SK-N-SH (cell line): ENCODE measurements around the gene TRPM3. TPM values are rescaled to one million over a fixed set of nuclear protein-coding genes. Genes with fewer than 3 reads are reported as not detected.

Experiments used
- CTCF ChIA-PET: fragments of 300-600, 350-600 bp; formaldehyde crosslinking; extraction: SDS; loops from one replicate; lab custom pipeline; 2021; lab: Yijun Ruan, JAX
- POLR2A ChIA-PET: fragments of 350-600 bp; sonication (Branson Sonifier 250); formaldehyde crosslinking; extraction: SDS; loops from one replicate; lab custom pipeline; 2020; ENCODE audit warnings: antibody characterized with exemption, inconsistent platforms; lab: Yijun Ruan, JAX
- DNase-seq: peaks from one replicate; pipeline ENCODE4 v3.0.0; 2012
- H2AFZ ChIP-seq: fragments of 200-600 bp; sonication (generic); 2 replicates; pipeline ENCODE4 v1.8.1; 2016; ENCODE audit warnings: antibody characterized with exemption, mild to moderate bottlenecking, low read depth
- H3F3A ChIP-seq: fragments of 200-600 bp; sonication (generic); replicated peaks from 2 replicates; pipeline ENCODE3; 2016; ENCODE audit warnings: antibody characterized with exemption, mild to moderate bottlenecking; ENCODE audit not compliant: insufficient read depth
- H3K27ac ChIP-seq, 2 experiments: fragments of 200-500 bp in 1 of 2; fragments of 200-600 bp in 1 of 2; sonication (Bioruptor generic) in 1 of 2; sonication (generic), shearing (Covaris generic) in 1 of 2; 2 replicates each; pipeline versions ENCODE4 v1.5.1 to v1.6.1; 2014 to 2016; ENCODE audit warnings: low read depth in 2 of 2, inconsistent platforms in 1 of 2, low read length in 1 of 2, mild to moderate bottlenecking in 1 of 2, mixed read lengths in 1 of 2
- H3K27me3 ChIP-seq: fragments of 200-600 bp; sonication (generic), shearing (Covaris generic); 2 replicates; pipeline ENCODE4 v1.6.1; 2016; ENCODE audit warnings: mixed run types; ENCODE audit not compliant: insufficient read depth
- H3K36me3 ChIP-seq, 2 experiments: fragments of 200-500 bp in 1 of 2; fragments of 200-600 bp in 1 of 2; sonication (Bioruptor generic) in 1 of 2; sonication (generic) in 1 of 2; replicated peaks in 1 of 2; 2 replicates each; pipeline versions ENCODE3 to v1.5.1; 2014 to 2016; ENCODE audit warnings: low read length in 1 of 2, mild to moderate bottlenecking in 1 of 2; ENCODE audit not compliant: insufficient read depth in 2 of 2, control insufficient read depth in 1 of 2
- H3K4me1 ChIP-seq, 2 experiments: fragments of 200-500 bp in 1 of 2; fragments of 200-600 bp in 1 of 2; sonication (Bioruptor generic) in 1 of 2; sonication (generic), shearing (Covaris generic) in 1 of 2; 2 replicates each; pipeline versions ENCODE4 v1.5.1 to v1.6.1; 2014 to 2016; ENCODE audit warnings: low read depth in 1 of 2, low read length in 1 of 2, mixed run types in 1 of 2; ENCODE audit not compliant: insufficient read depth in 2 of 2, control insufficient read depth in 1 of 2
- H3K4me2 ChIP-seq: fragments of 200-600 bp; sonication (generic), shearing (Covaris generic); 2 replicates; pipeline ENCODE4 v1.6.1; 2017; ENCODE audit warnings: mixed run types
- H3K4me3 ChIP-seq, 2 experiments: fragments of 200-500 bp in 1 of 2; fragments of 200-600 bp in 1 of 2; sonication (Bioruptor generic) in 1 of 2; sonication (generic), shearing (Covaris generic) in 1 of 2; 2 replicates each; pipeline versions ENCODE4 v1.5.1 to v1.8.1; 2014 to 2016; ENCODE audit warnings: low read depth in 2 of 2, inconsistent platforms in 1 of 2, low read length in 1 of 2, mild to moderate bottlenecking in 1 of 2, mixed read lengths in 1 of 2, moderate library complexity in 1 of 2
- H3K79me2 ChIP-seq: fragments of 200-600 bp; sonication (generic); 2 replicates; pipeline ENCODE4 v1.8.1; 2017; ENCODE audit warnings: mild to moderate bottlenecking; ENCODE audit not compliant: insufficient read depth
- H3K9ac ChIP-seq: fragments of 200-600 bp; sonication (generic); 2 replicates; pipeline ENCODE4 v1.6.1; 2017; ENCODE audit warnings: mixed run types
- H3K9me2 ChIP-seq: fragments of 200-600 bp; sonication (generic); 2 replicates; pipeline ENCODE4 v1.6.1; 2017; ENCODE audit warnings: mixed run types
- H3K9me3 ChIP-seq: fragments of 200-600 bp; sonication (generic); 2 replicates; pipeline ENCODE4 v1.6.1; 2017; ENCODE audit warnings: mixed run types, mild to moderate bottlenecking, moderate library complexity
- H4K20me1 ChIP-seq: fragments of 200-600 bp; sonication (generic); 2 replicates; pipeline ENCODE4 v1.6.1; 2017; ENCODE audit warnings: mild to moderate bottlenecking, mixed run types; ENCODE audit not compliant: insufficient read depth
- CHD2 ChIP-seq: fragments of 150-350 bp; IDR thresholded peaks from 2 replicates; pipeline ENCODE4 v1.6.1; 2018; ENCODE audit warnings: low read length; ENCODE audit not compliant: partially characterized antibody
- EP300 ChIP-seq, 2 experiments: IDR thresholded peaks; 2 replicates each; pipeline versions ENCODE4 v1.4.0 to v1.6.1; 2012; ENCODE audit warnings: borderline replicate concordance in 1 of 2, low read depth in 1 of 2, low read length in 1 of 2
- FOSL2 ChIP-seq: IDR thresholded peaks from 2 replicates; pipeline ENCODE4 v1.4.0; 2012; ENCODE audit warnings: low read depth, mild to moderate bottlenecking, moderate library complexity, borderline replicate concordance
- FOXJ3 ChIP-seq: sonication (generic); formaldehyde crosslinking; IDR thresholded peaks from 2 replicates; pipeline ENCODE4 v1.5.1; 2020; ENCODE audit warnings: mild to moderate bottlenecking, missing genetic modification reagents
- GABPA ChIP-seq: IDR thresholded peaks from 2 replicates; pipeline ENCODE4 v1.4.0; 2012; ENCODE audit warnings: low read depth, mild to moderate bottlenecking
- MXI1 ChIP-seq: IDR thresholded peaks from 2 replicates; pipeline ENCODE4 v1.6.1; 2012; ENCODE audit warnings: mild to moderate bottlenecking, low read depth, low read length, improper control_type of control experiment
- NRF1 ChIP-seq: IDR thresholded peaks from 2 replicates; pipeline ENCODE4 v1.6.1; 2012; ENCODE audit warnings: low read depth, mild to moderate bottlenecking, low read length
- POLR2AphosphoS5 ChIP-seq: IDR thresholded peaks from 2 replicates; pipeline ENCODE4 v1.6.1; 2012; ENCODE audit warnings: low read depth, low read length
- RAD21 ChIP-seq: IDR thresholded peaks from 2 replicates; pipeline ENCODE4 v1.6.1; 2012; ENCODE audit warnings: mild to moderate bottlenecking, low read length
- TAF1 ChIP-seq: IDR thresholded peaks from 2 replicates; pipeline ENCODE4 v1.6.1; 2012; ENCODE audit warnings: low read depth, mild to moderate bottlenecking, low read length, moderate library complexity, borderline replicate concordance
- TCF12 ChIP-seq: IDR thresholded peaks from 2 replicates; pipeline ENCODE4 v1.4.0; 2012
- YY1 ChIP-seq: IDR thresholded peaks from 2 replicates; pipeline ENCODE4 v1.4.0; 2012; ENCODE audit warnings: low read depth, mild to moderate bottlenecking
- WGBS: methylation state at CpG from one replicate; pipeline ENCODE4 v1.1.6; 2017; ENCODE audit warnings: low lambda C conversion rate; 5-methylcytosine and 5-hydroxymethylcytosine counted together
- polyA plus RNA-seq, 3 experiments: library from polyadenylated mRNA; depleted of rRNA; stranded (reverse); fragments of >200 nt; gene quantifications; 2 replicates each; pipeline ENCODE4 v1.2.3, GENCODE V29; 2012
- TF ChIP-seq, protein P1 (sequence below): IDR thresholded peaks from 2 replicates; pipeline ENCODE4; 2012

TRPM3 gene
- polyA plus RNA-seq, 1 of the 3 experiments (the other 2 are of a cell fraction) = not detected

DNA sequence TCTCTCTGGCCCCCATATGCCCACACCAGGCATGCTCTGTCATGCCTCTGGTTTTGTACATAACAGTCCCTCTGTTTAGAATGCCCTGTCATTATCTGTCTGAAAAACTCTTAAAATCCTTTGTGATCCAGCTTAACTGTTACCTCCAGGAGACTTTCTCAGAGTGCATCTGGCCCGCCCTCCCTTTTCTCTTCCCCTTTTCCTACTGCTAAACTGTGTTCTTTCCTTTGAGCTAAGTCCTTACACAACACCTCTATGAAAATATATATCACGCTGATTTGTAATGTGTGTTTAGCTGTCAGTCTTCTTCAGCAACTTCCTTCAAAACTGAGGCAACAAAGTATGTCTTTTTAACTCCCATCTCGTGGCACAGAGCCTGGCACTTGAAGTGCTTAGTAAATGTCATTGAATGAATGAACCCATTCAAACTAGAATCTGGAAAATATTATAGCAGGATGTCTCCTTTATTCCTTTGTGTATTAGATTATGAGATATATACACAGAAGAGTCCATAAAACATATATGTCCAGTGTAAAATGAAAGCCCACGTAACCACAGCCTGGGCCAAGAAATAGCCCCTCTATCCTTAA, 540.7 kb downstream of the TRPM3 start:
- H3K27me3 ChIP-seq = no peaks in the 10 kb centered on the region
- H3K4me2 ChIP-seq = no peak overlapping the region
- ChIA-PET CTCF (interaction anchor here (1.5 to 2.1 kb wide), 3 partner anchors 10 to 22 kb away, joined by 3 to 5 read pairs (median 5); no protein-coding TSS in a partner anchor), POLR2A (no interaction called here)
- no peaks in the 10 kb centered on the region for H4K20me1 ChIP-seq
- DNase-seq = no peak
- H3K9me3 ChIP-seq = no peaks in the 10 kb centered on the region
- peaks cover 5% of the 10 kb centered on the region for H3F3A ChIP-seq
- no peaks in the 10 kb centered on the region for H3K36me3 ChIP-seq
- no peak overlapping the region for H3K9ac ChIP-seq
- H3K4me1 ChIP-seq = peaks cover 0 to 10% of the 10 kb centered on the region in 2 experiments; a peak in 2 of 4 replicates
- H2AFZ ChIP-seq = no peak overlapping the region
- peak overlapping the region in 1 of 2 experiments; percentile 2; a peak in 1 of 4 replicates for H3K27ac ChIP-seq
- H3K4me3 ChIP-seq = no peak overlapping the region
- WGBS = 67% methylated on average over 3 of the region's 4 CpGs
- no peaks in the 10 kb centered on the region for H3K9me2 ChIP-seq
- no peaks in the 10 kb centered on the region for H3K79me2 ChIP-seq
- no peak for TF ChIP-seq RAD21
- no peak for TF ChIP-seq YY1

DNA sequence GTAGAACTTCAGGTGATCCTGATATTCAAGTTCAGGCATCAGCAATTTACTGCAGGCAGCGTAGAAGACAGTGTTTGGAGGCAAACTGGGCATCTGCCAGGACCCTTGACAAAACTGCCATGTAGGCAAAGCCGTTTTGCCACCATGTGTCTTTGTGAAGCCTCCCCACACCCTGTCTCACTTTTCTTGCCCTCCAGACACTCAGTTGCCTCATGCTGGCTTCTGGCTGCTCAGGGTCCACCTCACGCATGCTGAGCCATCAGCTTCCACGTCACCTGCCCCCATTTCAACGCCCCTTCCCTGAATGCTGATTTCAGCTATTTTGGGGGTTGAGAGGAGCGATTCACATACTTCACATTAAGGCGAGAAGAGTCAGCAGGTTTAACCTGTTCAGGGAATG, 541.7 kb downstream of the TRPM3 start:
- H3K4me2 ChIP-seq = no peak overlapping the region
- no peaks in the 10 kb centered on the region for H3K27me3 ChIP-seq
- no peak overlapping the region for H2AFZ ChIP-seq
- no peak for DNase-seq
- peaks cover 0 to 10% of the 10 kb centered on the region in 2 experiments; a peak in 2 of 4 replicates for H3K4me1 ChIP-seq
- no peak overlapping the region for H3K27ac ChIP-seq
- H3K9me2 ChIP-seq = no peaks in the 10 kb centered on the region
- H3F3A ChIP-seq = peaks cover 7% of the 10 kb centered on the region
- H3K79me2 ChIP-seq = no peaks in the 10 kb centered on the region
- ChIA-PET CTCF (interaction anchor here (0.6 to 2.1 kb wide), 4 partner anchors 11 to 35 kb away, joined by 3 to 5 read pairs (median 4); no protein-coding TSS in a partner anchor), POLR2A (no interaction called here)
- no peaks in the 10 kb centered on the region for H3K36me3 ChIP-seq
- H3K9ac ChIP-seq = no peak overlapping the region
- no peaks in the 10 kb centered on the region for H3K9me3 ChIP-seq
- 78% methylated on average over 7 of the region's 7 CpGs for WGBS
- H3K4me3 ChIP-seq = no peak overlapping the region
- no peaks in the 10 kb centered on the region for H4K20me1 ChIP-seq
- TF ChIP-seq TAF1 = no peak
- TF ChIP-seq YY1 = no peak
- TF ChIP-seq FOXJ3 (CRISPR knock-in tag) = no peak
- TF ChIP-seq EP300 (IDR thresholded peaks at IDR 0.05; ENCODE audit: borderline replicate concordance in 1 of 2, low read depth in 1 of 2, low read length in 1 of 2) = no peak

DNA sequence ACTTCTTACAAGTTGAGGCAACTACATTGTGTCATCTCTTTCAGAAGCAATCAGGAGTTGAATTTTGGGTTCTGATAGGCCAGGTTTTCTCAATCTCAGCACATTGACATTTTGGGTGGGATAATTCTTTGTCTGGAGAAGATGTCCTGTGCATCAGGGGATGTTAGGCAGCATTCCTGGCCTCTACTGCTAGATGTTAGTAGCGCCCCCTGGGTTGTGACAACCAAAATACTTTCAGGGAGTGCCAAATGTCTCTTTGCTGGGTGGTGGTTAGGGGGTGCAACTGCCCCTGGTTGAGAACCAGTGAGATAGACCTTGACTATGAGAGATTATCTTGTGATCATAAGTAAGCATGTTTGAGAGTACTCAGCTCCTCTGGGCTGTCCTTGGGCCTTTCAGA, 542.7 kb downstream of the TRPM3 start:
- no peak for DNase-seq
- H3F3A ChIP-seq = peaks cover 14% of the 10 kb centered on the region
- no peak overlapping the region for H3K27ac ChIP-seq
- H3K27me3 ChIP-seq = no peaks in the 10 kb centered on the region
- H3K79me2 ChIP-seq = no peaks in the 10 kb centered on the region
- 75% methylated on average over 1 of the region's 1 CpG for WGBS
- H2AFZ ChIP-seq = no peak overlapping the region
- CTCF ChIA-PET = no interaction called here
- no peak overlapping the region for H3K4me3 ChIP-seq
- H3K9me2 ChIP-seq = no peaks in the 10 kb centered on the region
- POLR2A ChIA-PET = no interaction called here
- H3K36me3 ChIP-seq = no peaks in the 10 kb centered on the region
- H3K9ac ChIP-seq = no peak overlapping the region
- H4K20me1 ChIP-seq = no peaks in the 10 kb centered on the region
- H3K4me2 ChIP-seq = no peak overlapping the region
- no peaks in the 10 kb centered on the region for H3K9me3 ChIP-seq
- peaks cover 0 to 14% of the 10 kb centered on the region in 2 experiments; a peak in 2 of 4 replicates for H3K4me1 ChIP-seq
- TF ChIP-seq GABPA (no peak), POLR2AphosphoS5 (no peak), TCF12 (no peak), FOSL2 (no peak), NRF1 (no peak), MXI1 (no peak), CHD2 (no peak)
- TF ChIP-seq, protein P1, sequence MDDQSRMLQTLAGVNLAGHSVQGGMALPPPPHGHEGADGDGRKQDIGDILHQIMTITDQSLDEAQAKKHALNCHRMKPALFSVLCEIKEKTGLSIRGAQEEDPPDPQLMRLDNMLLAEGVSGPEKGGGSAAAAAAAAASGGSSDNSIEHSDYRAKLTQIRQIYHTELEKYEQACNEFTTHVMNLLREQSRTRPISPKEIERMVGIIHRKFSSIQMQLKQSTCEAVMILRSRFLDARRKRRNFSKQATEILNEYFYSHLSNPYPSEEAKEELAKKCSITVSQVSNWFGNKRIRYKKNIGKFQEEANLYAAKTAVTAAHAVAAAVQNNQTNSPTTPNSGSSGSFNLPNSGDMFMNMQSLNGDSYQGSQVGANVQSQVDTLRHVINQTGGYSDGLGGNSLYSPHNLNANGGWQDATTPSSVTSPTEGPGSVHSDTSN = no peak
